Stimulated activated naive CD4-positive, alpha-beta T cell (primary cell): ENCODE measurements around the gene TSKU.

Experiments used
- DNase-seq, 6 experiments: peaks; one replicate each; lab custom pipeline; 2025; lab: John Stamatoyannopoulos, UW

TSKU gene

GRCh38 chr11:76770642-76771445 lies 12.3 kb upstream of the TSKU start:
- DNase-seq: no peak

- DNase-seq: no peak
Observed at GRCh38 chr11:76771446-76772099, 11.6 kb upstream of the TSKU start.

DNA sequence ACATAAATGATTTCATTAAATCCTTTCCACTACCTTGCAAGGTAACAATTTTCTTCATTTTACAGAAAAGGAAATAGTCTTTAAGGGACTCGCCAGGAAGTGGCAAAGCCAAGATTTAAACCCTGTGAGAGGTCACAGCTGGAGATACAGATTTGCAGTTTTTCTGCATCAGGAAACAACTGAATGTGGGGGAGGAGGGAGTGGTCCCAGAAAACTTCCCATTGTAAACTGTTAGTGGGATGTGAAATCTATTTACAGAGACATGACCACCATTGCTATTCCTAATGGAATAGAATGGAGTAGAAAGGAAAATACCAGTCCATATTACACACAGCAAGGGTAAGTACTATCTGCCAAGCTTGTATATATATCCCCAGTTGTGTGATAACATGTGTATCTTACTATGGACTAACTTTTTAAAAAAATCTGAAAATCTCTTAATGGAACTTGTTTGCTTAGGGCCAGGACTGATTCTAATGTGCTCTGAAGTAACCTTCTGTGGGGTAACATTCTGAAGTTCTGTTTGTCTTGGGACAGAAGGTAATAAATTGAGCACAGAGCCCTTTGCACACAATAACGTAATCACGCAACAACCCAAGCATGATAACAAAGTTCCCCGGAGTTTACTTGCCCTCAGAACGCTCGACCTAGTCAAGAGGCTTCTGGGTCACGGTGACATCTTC lies 10.9 kb upstream of the TSKU start:
- no peak for DNase-seq

DNA sequence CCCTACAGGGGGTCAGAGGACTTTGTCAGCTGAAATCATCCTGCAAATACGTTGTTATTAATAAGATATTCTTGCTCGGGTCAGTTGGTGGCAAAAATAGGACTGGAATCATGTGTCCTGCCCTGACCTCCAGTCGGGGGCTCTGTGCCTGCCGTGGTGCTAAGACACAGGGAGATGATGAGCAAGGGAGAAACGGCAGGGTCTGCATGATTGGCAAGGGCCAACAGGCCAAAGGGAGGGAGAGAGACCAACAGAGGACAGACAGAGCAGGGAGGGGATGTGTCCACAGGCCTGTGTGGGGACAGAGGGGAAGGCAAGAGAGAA lies 10.4 kb upstream of the TSKU start:
- no peak for DNase-seq

DNA sequence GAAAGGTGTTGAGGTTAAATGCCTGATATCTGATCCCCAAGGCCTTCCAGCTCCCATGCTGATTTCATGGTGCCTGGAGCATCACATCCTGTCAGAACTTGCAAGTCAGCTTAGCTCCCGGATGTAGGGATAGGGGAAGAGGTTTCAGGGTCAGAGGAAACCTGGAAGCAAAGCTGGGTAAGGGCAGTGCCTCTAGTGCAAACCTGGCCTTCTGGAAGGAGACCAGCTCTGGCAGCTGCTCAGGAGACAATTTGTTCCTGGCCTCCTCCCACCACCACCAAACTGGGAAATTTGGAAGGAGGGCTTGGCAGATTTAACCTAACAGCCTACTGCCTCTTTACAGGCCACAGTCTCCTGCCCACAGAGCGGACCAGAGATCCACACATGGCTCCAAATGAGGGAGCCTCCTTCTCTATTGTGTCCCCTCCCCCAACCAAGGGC lies 9.2 kb upstream of the TSKU start:
- DNase-seq: no peak

DNA sequence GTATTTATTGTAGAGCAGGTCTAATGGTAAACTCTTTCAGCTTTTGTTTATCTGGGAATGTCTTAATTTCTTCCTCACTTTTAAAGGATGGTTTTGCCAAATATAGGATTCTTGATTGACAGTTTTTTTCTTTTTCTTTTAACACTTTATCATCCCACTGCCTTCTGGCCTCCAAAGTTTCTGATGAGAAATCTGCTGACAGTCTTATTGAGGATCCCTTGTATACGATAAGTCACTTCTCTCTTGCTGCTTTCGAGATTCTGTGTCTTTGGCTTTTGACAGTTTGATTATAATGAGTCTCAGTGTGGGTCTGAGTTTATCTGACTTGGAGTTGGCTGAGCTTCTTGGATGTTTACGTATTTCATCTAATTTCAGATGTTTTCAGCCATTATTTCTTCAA lies 6.7 kb upstream of the TSKU start:
- no peak for DNase-seq

DNA sequence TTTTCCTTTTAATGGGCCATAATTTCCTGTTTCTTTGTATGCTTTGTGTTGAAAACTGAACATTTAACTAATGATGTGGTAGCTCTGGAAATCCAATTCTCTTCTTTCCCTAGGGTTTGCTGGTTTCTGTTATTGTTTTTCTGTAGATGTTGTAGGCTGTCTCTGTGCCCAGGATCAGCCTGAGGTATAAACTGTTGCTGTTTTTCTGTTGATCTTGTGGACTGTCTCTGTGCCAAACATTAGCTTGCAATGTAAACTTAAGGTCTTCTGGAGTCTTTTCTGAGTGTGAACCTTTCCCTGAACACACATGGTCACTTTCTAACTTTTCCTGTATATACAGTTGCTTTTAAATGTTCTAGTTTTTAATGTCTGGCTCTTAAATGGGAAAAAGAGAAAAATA lies 5.9 kb upstream of the TSKU start:
- no peak for DNase-seq

- no peak for DNase-seq
Observed at GRCh38 chr11:76777876-76778275, 5.3 kb upstream of the TSKU start.

DNA sequence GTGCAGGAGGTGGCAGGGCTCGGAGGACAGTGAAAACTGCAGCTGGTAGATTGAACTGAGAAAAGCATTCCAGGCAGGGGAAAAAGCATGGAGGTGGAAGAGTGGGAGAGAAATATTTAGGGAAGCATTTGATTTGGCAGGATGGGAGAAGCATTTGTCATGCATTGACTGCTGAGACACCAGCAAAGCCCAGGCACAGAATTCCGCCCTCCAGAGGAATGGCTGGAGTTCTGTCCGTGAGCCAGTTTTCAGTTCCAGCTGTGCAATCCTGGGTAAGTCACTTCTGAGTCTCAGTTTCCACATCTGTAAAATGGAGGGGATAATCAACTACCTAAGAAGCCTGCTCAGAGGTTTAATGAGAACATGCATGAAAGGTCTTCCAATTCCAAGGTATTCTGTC lies 4.3 kb upstream of the TSKU start:
- DNase-seq: no peak

DNA sequence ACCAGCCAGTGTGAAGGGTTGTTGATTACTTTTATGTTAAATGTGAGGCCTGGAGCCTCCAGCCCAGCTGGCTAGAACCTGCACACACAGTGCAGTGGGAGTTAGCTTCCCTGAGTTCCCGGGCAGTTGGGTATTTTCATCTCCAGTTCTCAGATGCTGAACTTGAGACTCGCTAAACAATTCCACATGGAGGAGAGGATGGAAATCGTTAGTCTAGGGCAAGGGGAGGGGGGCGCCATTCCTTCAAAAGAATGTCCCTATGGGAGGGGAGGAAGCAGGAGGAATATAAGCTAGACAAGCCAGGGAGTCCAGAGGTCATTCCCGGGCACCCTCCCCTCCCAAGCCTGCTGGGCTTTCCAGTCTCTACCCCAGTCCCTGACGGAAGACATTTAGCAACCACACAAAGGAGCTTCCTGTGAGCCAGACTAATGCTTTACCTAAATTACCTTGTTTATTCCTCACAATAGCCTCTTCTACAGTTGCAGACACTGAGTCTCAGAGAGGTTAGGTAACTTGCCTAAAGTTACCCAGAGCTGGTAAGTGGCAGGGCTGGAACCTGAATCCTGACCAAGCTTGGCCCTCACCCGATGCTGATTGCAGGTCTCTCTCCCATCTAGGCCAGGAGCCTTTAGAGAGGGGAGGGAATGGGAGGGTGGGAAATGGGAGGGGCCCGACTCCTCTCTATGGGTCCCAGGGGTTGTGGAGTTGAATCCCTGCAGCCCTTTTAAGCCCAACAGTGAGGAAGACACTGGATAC lies 1.9 kb upstream of the TSKU start:
- no peak for DNase-seq

DNA sequence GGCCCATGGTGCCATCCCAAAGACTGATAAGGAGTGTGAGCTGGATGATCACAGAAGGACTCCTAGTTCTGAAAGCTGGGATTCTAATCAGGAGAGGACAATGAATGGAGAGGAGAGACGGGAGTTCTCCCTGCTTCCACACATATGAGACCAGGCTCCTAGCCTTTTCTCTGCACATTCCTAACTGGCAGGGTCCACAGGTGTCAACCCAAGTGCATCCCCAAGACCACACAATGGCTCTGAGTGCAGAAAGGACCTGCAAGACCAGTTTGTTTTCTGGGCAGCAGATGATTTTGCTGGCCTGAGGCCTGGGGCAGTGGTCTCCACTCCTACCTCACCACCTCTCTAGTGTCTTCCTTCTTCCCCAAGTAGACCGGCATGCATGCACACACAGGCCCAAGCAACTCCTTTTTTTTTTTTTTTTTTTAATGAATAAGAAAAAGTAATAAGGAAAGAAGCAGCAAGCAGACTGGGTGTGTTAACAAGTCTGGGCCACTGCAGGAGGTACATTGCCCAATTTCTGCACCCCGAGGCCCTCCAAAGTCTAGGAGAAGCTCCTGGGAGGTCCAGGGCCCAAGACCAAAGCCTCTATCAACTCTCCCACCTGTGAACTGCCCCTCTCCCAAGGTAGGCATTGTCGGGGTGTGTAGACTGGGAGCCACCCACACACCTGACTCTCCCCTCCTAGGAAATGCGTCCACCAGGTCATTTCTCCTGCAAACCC lies 1.2 kb upstream of the TSKU start:
- DNase-seq: no peak

- DNase-seq: no peak
Observed at GRCh38 chr11:76782531-76783293, 444 bp upstream of the TSKU start.

- DNase-seq: no peak
Observed at GRCh38 chr11:76783896-76784813, 999 bp downstream of the TSKU start.

GRCh38 chr11:76785513-76785912 lies 2.4 kb downstream of the TSKU start:
- DNase-seq: no peak

GRCh38 chr11:76786016-76786415 lies 2.9 kb downstream of the TSKU start:
- no peak for DNase-seq

DNA sequence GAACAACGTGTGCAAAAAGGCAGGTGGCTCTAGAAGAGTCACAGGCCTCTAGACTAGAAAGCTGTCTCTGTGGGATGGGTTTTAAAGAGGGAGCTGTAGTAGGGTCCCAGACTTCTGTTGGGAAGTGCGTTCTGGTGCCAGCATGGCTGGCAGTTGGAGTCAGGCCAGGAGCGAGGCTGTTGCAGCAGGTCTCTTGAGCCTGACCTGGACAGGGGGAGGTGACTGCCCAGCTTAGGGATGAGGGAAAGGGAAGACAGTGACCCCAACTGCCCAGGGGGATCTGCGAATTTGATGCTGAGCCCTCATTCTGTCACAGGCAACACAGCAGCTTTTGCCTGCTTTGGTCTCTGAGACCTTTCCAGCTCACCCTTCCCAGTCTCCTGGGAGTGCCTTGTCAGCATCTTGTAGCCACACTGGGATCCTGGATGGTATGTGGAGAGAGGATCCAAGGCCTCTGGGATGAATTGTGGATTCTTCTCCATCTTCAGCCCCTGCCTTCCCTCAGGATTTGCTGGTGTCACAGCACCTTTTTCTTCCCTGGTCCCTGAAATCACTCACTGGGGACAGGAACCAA lies 3.4 kb downstream of the TSKU start:
- DNase-seq: no peak

DNA sequence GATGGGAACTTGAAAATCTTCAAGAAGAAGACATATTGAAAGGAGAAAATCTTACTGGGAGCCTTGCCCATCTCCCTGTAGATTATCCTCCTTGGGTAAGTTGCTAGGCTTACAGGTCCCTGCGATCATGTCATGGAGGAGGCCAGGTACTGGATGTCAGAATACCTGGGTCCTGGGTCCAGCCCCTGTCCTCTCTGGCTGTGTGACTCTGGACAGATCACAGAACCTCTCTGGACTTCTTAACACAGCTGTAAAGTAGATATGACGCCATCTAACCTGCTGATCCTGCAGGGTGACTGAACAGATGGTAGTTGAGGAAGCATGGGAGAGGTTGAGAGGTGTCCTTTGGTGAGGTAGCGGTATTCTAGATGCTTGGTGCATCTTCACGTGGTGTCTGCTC lies 4.1 kb downstream of the TSKU start:
- DNase-seq: no peak

GRCh38 chr11:76787911-76788596 lies 4.9 kb downstream of the TSKU start:
- no peak for DNase-seq
